HEK293T (cell line): ENCODE measurements around the gene LUZP1.

Experiments used
- BHLHE40 ChIP-seq: fragments of 450-650 bp; IDR thresholded peaks from 2 replicates; pipeline ENCODE4 v1.6.1; 2016; ENCODE audit warnings: mild to moderate bottlenecking, moderate library complexity, borderline replicate concordance
- ELF4 ChIP-seq: fragments of 450-650 bp; IDR thresholded peaks from 2 replicates; pipeline ENCODE4 v1.6.1; 2017; ENCODE audit warnings: antibody characterized with exemption
- HDGF ChIP-seq: fragments of 450-650 bp; IDR thresholded peaks from 2 replicates; pipeline ENCODE4 v1.6.1; 2017; ENCODE audit warnings: antibody characterized with exemption, borderline replicate concordance
- SUZ12 ChIP-seq: fragments of 450-650 bp; IDR thresholded peaks from 2 replicates; pipeline ENCODE4 v1.6.1; 2016; ENCODE audit warnings: mild to moderate bottlenecking
- ZNF384 ChIP-seq: fragments of 450-650 bp; IDR thresholded peaks from 2 replicates; pipeline ENCODE4 v1.6.1; 2016

GRCh38 chr1:23050201-23050600 is 118.5 kb downstream of the LUZP1 start:
- TF ChIP-seq BHLHE40: no peak
- no peak for TF ChIP-seq ELF4
- TF ChIP-seq HDGF: no peak
- TF ChIP-seq ZNF384: no peak
- TF ChIP-seq SUZ12: no peak
